Mesendoderm (in vitro differentiated cells): ENCODE results near the gene TXNDC9.
"Not testable (repeated sequence)": the region's sequence is repeated elsewhere in the genome, so short reads cannot be mapped to it uniquely, and the experiment has no call there.

Experiments
- DNase-seq: peaks from one replicate; pipeline ENCODE4 v3.0.0; 2013
- H2AK5ac ChIP-seq: 2 replicates; pipeline ENCODE4 v1.6.1; 2013; ENCODE audit warnings: low read length, inconsistent platforms
- H2BK120ac ChIP-seq: 2 replicates; pipeline ENCODE4 v1.6.1; 2013; ENCODE audit warnings: low read depth, mild to moderate bottlenecking, low read length, moderate library complexity, mixed read lengths
- H2BK15ac ChIP-seq: replicated peaks from 2 replicates; pipeline ENCODE4 v1.6.1; 2013; ENCODE audit warnings: low read depth, mild to moderate bottlenecking, moderate library complexity
- H2BK5ac ChIP-seq: 2 replicates; pipeline ENCODE4 v1.6.1; 2013; ENCODE audit warnings: low read length, inconsistent platforms
- H3K18ac ChIP-seq: 2 replicates; pipeline ENCODE4 v1.6.1; 2013; ENCODE audit warnings: mild to moderate bottlenecking, low read length, mixed read lengths
- H3K23ac ChIP-seq: one replicate; pipeline ENCODE4 v1.6.1; 2013; ENCODE audit warnings: low read length
- H3K27ac ChIP-seq: 2 replicates; pipeline ENCODE4 v1.5.1; 2013; ENCODE audit warnings: low read depth, mild to moderate bottlenecking, inconsistent platforms, low read length, moderate library complexity
- H3K27me3 ChIP-seq: 2 replicates; pipeline ENCODE4 v1.6.1; 2013; ENCODE audit warnings: low read length, control low read depth, mild to moderate bottlenecking, inconsistent platforms; ENCODE audit not compliant: insufficient read depth, poor library complexity
- H3K36me3 ChIP-seq: 2 replicates; pipeline ENCODE4 v1.6.1; 2013; ENCODE audit warnings: low read length, inconsistent platforms; ENCODE audit not compliant: control insufficient read depth, insufficient read depth
- H3K4ac ChIP-seq: one replicate; pipeline ENCODE4 v1.6.1; 2013; ENCODE audit warnings: low read depth, mild to moderate bottlenecking, low read length, moderate library complexity
- H3K4me1 ChIP-seq: 2 replicates; pipeline ENCODE4 v1.6.1; 2013; ENCODE audit warnings: low read depth, low read length, inconsistent platforms; ENCODE audit not compliant: control insufficient read depth
- H3K4me2 ChIP-seq: 2 replicates; pipeline ENCODE4 v1.6.1; 2013; ENCODE audit warnings: low read length
- H3K4me3 ChIP-seq: 2 replicates; pipeline ENCODE4 v1.5.1; 2013; ENCODE audit warnings: mild to moderate bottlenecking, low read length
- H3K56ac ChIP-seq: one replicate; pipeline ENCODE4 v1.6.1; 2013; ENCODE audit warnings: low read length
- H3K79me1 ChIP-seq: 2 replicates; pipeline ENCODE4 v1.6.1; 2013; ENCODE audit warnings: low read length, inconsistent platforms
- H3K79me2 ChIP-seq: 2 replicates; pipeline ENCODE4 v1.6.1; 2013; ENCODE audit warnings: mild to moderate bottlenecking, low read length; ENCODE audit not compliant: control insufficient read depth, insufficient read depth
- H3K9ac ChIP-seq: 2 replicates; pipeline ENCODE4 v1.6.1; 2013; ENCODE audit warnings: low read length, inconsistent platforms
- H4K5ac ChIP-seq: one replicate; pipeline ENCODE4 v1.6.1; 2013; ENCODE audit warnings: low read length
- H4K8ac ChIP-seq: one replicate; pipeline ENCODE4 v1.6.1; 2013; ENCODE audit warnings: low read depth, mild to moderate bottlenecking, control low read depth, low read length, moderate library complexity
- WGBS: extraction: QIAGEN DNeasy Blood & Tissue Kit; methylation state at CpG from one replicate; pipeline ENCODE4 v1.1.7; 2013; ENCODE audit warnings: low lambda C conversion rate, missing lambda C conversion rate; ENCODE audit not compliant: insufficient coverage; ENCODE audit errors: extremely low coverage; 5-methylcytosine and 5-hydroxymethylcytosine counted together

The TXNDC9 gene

GRCh38 chr2:99279969-99280695, 56.0 kb downstream of the TXNDC9 start:
- no peaks in the 10 kb centered on the region for H3K36me3 ChIP-seq
- H3K4me2 ChIP-seq, result no peak overlapping the region
- no peak overlapping the region for H3K9ac ChIP-seq
- H4K5ac ChIP-seq, result no peak overlapping the region
- H3K18ac ChIP-seq, result no peak overlapping the region
- H3K56ac ChIP-seq, result no peak overlapping the region
- H3K23ac ChIP-seq, result no peak overlapping the region
- no peaks in the 10 kb centered on the region for H3K79me1 ChIP-seq
- no peak overlapping the region for H3K27ac ChIP-seq
- no peak overlapping the region for H2BK5ac ChIP-seq
- H2AK5ac ChIP-seq, result no peak overlapping the region
- no peak overlapping the region for H3K4me3 ChIP-seq
- H3K79me2 ChIP-seq, result no peaks in the 10 kb centered on the region
- no peak overlapping the region for H2BK120ac ChIP-seq
- H3K4ac ChIP-seq, result no peak overlapping the region
- no peak for DNase-seq
- no peaks in the 10 kb centered on the region for H3K4me1 ChIP-seq
- no peak overlapping the region for H4K8ac ChIP-seq
- H3K27me3 ChIP-seq, result no peaks in the 10 kb centered on the region
- H2BK15ac ChIP-seq, result no peak overlapping the region

GRCh38 chr2:99278793-99279291, 57.3 kb downstream of the TXNDC9 start:
- Histone ChIP-seq H4K8ac (no peak overlapping the region), H3K4me2 (no peak overlapping the region), H3K9ac (no peak overlapping the region), H3K23ac (no peak overlapping the region), H3K79me2 (no peaks in the 10 kb centered on the region), H3K18ac (no peak overlapping the region), H3K4me3 (no peak overlapping the region), H3K79me1 (no peaks in the 10 kb centered on the region), H4K5ac (no peak overlapping the region), H3K4ac (no peak overlapping the region), H3K27me3 (no peaks in the 10 kb centered on the region), H2BK5ac (no peak overlapping the region), H3K56ac (no peak overlapping the region), H2BK120ac (no peak overlapping the region), H3K36me3 (no peaks in the 10 kb centered on the region), H2AK5ac (no peak overlapping the region), H3K27ac (no peak overlapping the region), H2BK15ac (no peak overlapping the region), H3K4me1 (no peaks in the 10 kb centered on the region)
- DNase-seq, result no peak
- no CpG with 5 or more reads among the region's 2 CpGs for WGBS

GRCh38 chr2:99278195-99278765, 57.9 kb downstream of the TXNDC9 start:
- not testable (repeated sequence) for H4K8ac ChIP-seq, H2AK5ac ChIP-seq, H3K27ac ChIP-seq, H2BK120ac ChIP-seq, H3K9ac ChIP-seq, H3K4me3 ChIP-seq, H3K18ac ChIP-seq, H3K79me2 ChIP-seq, H3K4me2 ChIP-seq, H3K23ac ChIP-seq, H3K36me3 ChIP-seq, H3K56ac ChIP-seq, H3K4ac ChIP-seq, H2BK5ac ChIP-seq, H3K4me1 ChIP-seq, H3K79me1 ChIP-seq, H3K27me3 ChIP-seq, DNase-seq, H2BK15ac ChIP-seq, H4K5ac ChIP-seq
- WGBS, result no CpG with 5 or more reads among the region's 5 CpGs

GRCh38 chr2:99275882-99276281, 60.3 kb downstream of the TXNDC9 start:
- H3K23ac ChIP-seq, result no peak overlapping the region
- no peak overlapping the region for H3K56ac ChIP-seq
- no CpG with 5 or more reads among the region's 7 CpGs for WGBS
- H4K5ac ChIP-seq, result no peak overlapping the region
- no peaks in the 10 kb centered on the region for H3K79me1 ChIP-seq
- no peak overlapping the region for H4K8ac ChIP-seq
- H2BK5ac ChIP-seq, result no peak overlapping the region
- DNase-seq, result no peak
- no peak overlapping the region for H3K27ac ChIP-seq
- H2BK15ac ChIP-seq, result no peak overlapping the region
- H3K4me2 ChIP-seq, result no peak overlapping the region
- H3K18ac ChIP-seq, result no peak overlapping the region
- H3K9ac ChIP-seq, result no peak overlapping the region
- no peaks in the 10 kb centered on the region for H3K27me3 ChIP-seq
- no peaks in the 10 kb centered on the region for H3K79me2 ChIP-seq
- no peaks in the 10 kb centered on the region for H3K36me3 ChIP-seq
- no peak overlapping the region for H2BK120ac ChIP-seq
- H2AK5ac ChIP-seq, result no peak overlapping the region
- no peak overlapping the region for H3K4me3 ChIP-seq
- no peaks in the 10 kb centered on the region for H3K4me1 ChIP-seq
- no peak overlapping the region for H3K4ac ChIP-seq
